Heart left ventricle (tissue), 13 donors: Measurements from ENCODE around the gene SLTM.
"Not testable (repeated sequence)": the region's sequence is repeated elsewhere in the genome, so short reads cannot be mapped to it uniquely, and the experiment has no call there.

Experiments used
- POLR2A ChIP-seq, 2 donors: fragments of 450-650 bp; IDR thresholded peaks; one replicate each; pipeline ENCODE4 v1.6.1; 2017; ENCODE audit warnings: antibody characterized with exemption in 2 of 2, mild to moderate bottlenecking in 2 of 2, moderate library complexity in 2 of 2
- TF ChIP-seq, protein P1 (sequence below), 12 donors: fragments of 200-600 bp; sonication (generic) in 4 of 12; IDR thresholded peaks; one replicate each; pipeline versions ENCODE4 v1.5.0 to v1.8.0; 2018 to 2022; ENCODE audit warnings: antibody characterized with exemption in 12 of 12, mild to moderate bottlenecking in 5 of 12
- donor health status: ischemic (EF 13 %, LVEDD 7.1; RV severe dilation, severe dysfunction).
- donor health status: DM: no; HTN: yes; CAD: no.
- donor health status: DM: no; HTN: no; CAD: no.
- donor health status: ischemic (EF 25% LVEDD 6.9; RV normal size, moderate dysfunction).
- donor health status: ischemic (EF 25% LVEDD 5.7; RV mildly dilated, moderate dysfunction).
- donor health status: ischemic (EF 35%, LVEDD 5.7; RV mildly dilated, moderate dysfunction).
- donor health status: nonischemic (EF 11% LVEDD 7.7; RV severe dilation, severe dysfunction).
- donor health status: DM: yes; HTN: yes; CAD: no.
- donor health status: PGD.
- donor health status: ischemic (EF 29% LVEDD 5.4; RV normal size, mild dysfunction).
- donor health status: nonischemic (EF 23%, LVEDD 6.1; RV moderate dilation, normal function).

DNA sequence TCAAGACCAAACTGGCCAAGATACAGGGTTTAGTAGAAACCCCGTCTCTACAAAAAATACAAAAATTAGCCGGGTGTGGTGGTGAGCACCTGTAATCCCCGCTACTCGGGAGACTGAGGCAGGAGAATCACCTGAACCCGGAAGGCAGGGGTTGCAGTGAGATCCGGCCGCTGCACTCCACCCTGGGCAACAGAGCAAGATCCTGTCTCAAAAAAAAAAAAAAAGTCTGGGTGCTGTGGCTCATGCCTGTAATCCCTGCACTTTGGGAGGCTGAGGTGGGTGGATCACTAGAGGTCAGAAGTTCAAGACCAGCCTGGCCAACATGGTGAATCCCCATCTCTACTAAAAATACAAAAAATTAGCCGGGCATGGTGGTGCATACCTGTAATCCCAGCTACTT, 1.5 kb upstream of the SLTM start:
- not testable (repeated sequence) for TF ChIP-seq POLR2A (IDR thresholded peaks at IDR 0.05)
- TF ChIP-seq, protein P1, sequence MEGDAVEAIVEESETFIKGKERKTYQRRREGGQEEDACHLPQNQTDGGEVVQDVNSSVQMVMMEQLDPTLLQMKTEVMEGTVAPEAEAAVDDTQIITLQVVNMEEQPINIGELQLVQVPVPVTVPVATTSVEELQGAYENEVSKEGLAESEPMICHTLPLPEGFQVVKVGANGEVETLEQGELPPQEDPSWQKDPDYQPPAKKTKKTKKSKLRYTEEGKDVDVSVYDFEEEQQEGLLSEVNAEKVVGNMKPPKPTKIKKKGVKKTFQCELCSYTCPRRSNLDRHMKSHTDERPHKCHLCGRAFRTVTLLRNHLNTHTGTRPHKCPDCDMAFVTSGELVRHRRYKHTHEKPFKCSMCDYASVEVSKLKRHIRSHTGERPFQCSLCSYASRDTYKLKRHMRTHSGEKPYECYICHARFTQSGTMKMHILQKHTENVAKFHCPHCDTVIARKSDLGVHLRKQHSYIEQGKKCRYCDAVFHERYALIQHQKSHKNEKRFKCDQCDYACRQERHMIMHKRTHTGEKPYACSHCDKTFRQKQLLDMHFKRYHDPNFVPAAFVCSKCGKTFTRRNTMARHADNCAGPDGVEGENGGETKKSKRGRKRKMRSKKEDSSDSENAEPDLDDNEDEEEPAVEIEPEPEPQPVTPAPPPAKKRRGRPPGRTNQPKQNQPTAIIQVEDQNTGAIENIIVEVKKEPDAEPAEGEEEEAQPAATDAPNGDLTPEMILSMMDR (IDR thresholded peaks at IDR 0.05) = not testable (repeated sequence)
